ENCODE measurements around the gene KRT6B.

GRCh38 chr12:52437508-52437907 is 14.4 kb downstream of the KRT6B start:
- no peak for TF ChIP-seq CTCF (IDR thresholded peaks at IDR 0.05; ENCODE audit: extremely low read depth in 1 of 2, insufficient read depth in 1 of 2, low read depth in 1 of 2, low read length in 2 of 2)
- no peak for TF ChIP-seq MAX (IDR thresholded peaks at IDR 0.05; ENCODE audit: insufficient read depth, insufficient read length)
- no peak for TF ChIP-seq MYC (IDR thresholded peaks at IDR 0.05; ENCODE audit: low read depth, low read length)
- no peak for TF ChIP-seq POLR2A (IDR thresholded peaks at IDR 0.05; ENCODE audit: low read depth, low read length)
